Effector memory CD4-positive, alpha-beta T cell (primary cell): Measurements from ENCODE around the gene TAMM41.
"Not testable (repeated sequence)": the region's sequence is repeated elsewhere in the genome, so short reads cannot be mapped to it uniquely, and the experiment has no call there.

Experiments used
- DNase-seq, 3 donors: peaks; one replicate each; pipeline ENCODE4 v3.0.0-alpha.2; 2020
- H3K27ac ChIP-seq: 2 replicates; pipeline ENCODE4 v1.7.0; 2013; ENCODE audit warnings: mild to moderate bottlenecking, low read length, moderate library complexity; ENCODE audit not compliant: insufficient read depth, poor library complexity, severe bottlenecking
- H3K27me3 ChIP-seq: replicated peaks from 2 replicates; pipeline ENCODE4 v1.7.0; 2013; ENCODE audit warnings: mild to moderate bottlenecking, low read length; ENCODE audit not compliant: insufficient read depth, control insufficient read depth, poor library complexity, severe bottlenecking
- H3K36me3 ChIP-seq: 2 replicates; pipeline ENCODE4 v1.7.0; 2013; ENCODE audit warnings: mild to moderate bottlenecking, low read length, moderate library complexity; ENCODE audit not compliant: control insufficient read depth, insufficient read depth
- H3K4me1 ChIP-seq: 2 replicates; pipeline ENCODE4 v1.7.0; 2013; ENCODE audit warnings: low read length, mild to moderate bottlenecking; ENCODE audit not compliant: control insufficient read depth, insufficient read depth, poor library complexity, severe bottlenecking
- H3K4me3 ChIP-seq: 2 replicates; pipeline ENCODE4 v1.7.0; 2013; ENCODE audit warnings: low read length, low read depth, mild to moderate bottlenecking; ENCODE audit not compliant: insufficient read depth, poor library complexity, severe bottlenecking
- H3K9me3 ChIP-seq: 2 replicates; pipeline ENCODE4 v1.7.0; 2013; ENCODE audit warnings: mild to moderate bottlenecking, low read length, moderate library complexity; ENCODE audit not compliant: control insufficient read depth

Gene TAMM41

DNA sequence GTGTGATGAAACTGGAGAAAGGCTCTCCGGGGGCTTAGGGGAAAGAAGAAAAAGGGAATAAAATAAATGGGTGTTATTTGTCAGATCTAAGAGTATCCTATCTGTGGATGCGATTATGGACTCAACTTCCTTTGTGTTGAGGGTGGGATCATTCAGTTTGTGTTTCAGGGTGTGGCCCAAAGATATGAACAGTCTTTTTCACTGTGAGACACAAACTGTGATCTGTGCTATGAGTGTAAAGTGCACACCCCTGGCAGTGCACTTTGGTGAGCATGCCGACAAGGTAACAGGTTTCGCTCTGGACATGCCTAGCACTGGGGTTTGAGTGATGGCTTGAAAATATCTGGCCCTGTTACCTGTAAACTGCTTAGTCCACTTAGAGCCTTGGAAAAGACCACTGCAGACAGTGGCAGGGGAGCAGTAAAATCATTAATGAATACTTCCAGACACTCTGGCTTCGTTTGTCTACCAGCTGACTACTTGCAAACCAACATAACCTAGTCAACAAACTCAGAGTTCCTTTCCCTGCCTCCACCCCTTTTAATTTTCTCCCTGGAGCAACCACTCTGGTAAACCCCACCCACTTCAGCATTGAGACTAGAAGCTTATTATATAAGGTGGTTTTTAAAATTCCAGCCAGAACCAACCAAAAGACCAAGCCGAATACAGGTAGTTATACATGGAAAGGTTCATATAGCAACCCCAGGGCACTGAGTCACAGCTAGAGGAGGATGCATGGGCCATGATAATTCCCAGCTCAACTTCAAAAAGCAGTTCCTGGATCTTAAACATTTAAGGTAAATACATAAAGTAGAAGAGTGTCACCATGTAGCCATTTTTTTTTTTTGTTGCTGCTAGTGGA is 55.1 kb downstream of the TAMM41 start:
- peaks cover 64% of the 10 kb centered on the region for H3K36me3 ChIP-seq
- no peak for DNase-seq
- no peaks in the 10 kb centered on the region for H3K9me3 ChIP-seq
- H3K27me3 ChIP-seq: no peaks in the 10 kb centered on the region
- no peak overlapping the region for H3K4me3 ChIP-seq
- no peak overlapping the region for H3K27ac ChIP-seq
- no peaks in the 10 kb centered on the region for H3K4me1 ChIP-seq

DNA sequence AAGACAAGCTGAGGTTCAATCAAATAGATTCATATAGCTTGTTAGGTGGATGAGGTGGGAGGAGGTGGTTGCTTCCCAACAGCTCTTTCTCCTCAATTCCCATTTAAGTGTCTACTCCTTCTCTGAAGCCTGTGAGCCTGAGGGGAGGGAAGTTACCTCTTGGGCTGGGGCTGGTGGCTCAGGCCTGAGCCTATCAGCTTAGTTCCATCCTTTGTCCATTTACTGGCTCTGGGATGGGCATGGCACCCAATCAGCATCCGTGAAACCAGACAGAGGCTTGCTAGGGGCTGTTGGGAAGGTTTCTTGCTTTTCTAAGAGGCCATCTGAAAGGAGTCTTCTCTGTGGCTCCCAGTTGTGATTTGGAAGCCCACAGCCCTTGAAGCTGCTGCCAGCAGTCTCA is 57.3 kb downstream of the TAMM41 start:
- Histone ChIP-seq H3K9me3 (no peaks in the 10 kb centered on the region), H3K4me1 (peaks cover 6% of the 10 kb centered on the region), H3K36me3 (peaks cover 48% of the 10 kb centered on the region), H3K27me3 (no peaks in the 10 kb centered on the region), H3K27ac (no peak overlapping the region), H3K4me3 (no peak overlapping the region)
- no peak for DNase-seq

DNA sequence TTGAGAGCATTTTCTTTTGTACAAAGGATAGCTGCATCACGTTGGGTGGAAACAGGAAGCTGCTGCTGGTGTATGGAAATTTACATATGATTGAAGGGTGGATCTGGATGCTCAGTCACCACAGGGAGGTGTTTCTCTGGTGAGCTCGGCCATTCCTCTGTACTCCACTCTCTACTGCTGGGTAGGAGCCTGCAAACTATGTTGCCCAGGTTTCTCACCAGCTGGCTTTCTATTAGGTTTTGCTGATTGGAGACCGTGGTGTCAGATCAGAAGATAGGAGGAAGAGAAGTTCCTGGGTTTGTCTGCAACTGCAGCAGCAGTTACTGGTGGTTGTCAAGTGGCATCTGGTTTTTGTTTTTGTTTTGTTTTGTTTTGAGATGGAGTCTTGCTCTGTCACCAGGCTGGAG is 61.7 kb downstream of the TAMM41 start:
- Histone ChIP-seq H3K27me3 (no peaks in the 10 kb centered on the region), H3K4me1 (peaks cover 6% of the 10 kb centered on the region), H3K4me3 (no peak overlapping the region), H3K36me3 (peaks cover 28% of the 10 kb centered on the region), H3K9me3 (no peaks in the 10 kb centered on the region), H3K27ac (no peak overlapping the region)
- DNase-seq: peak in 1 of 3 donors; percentile 2

DNA sequence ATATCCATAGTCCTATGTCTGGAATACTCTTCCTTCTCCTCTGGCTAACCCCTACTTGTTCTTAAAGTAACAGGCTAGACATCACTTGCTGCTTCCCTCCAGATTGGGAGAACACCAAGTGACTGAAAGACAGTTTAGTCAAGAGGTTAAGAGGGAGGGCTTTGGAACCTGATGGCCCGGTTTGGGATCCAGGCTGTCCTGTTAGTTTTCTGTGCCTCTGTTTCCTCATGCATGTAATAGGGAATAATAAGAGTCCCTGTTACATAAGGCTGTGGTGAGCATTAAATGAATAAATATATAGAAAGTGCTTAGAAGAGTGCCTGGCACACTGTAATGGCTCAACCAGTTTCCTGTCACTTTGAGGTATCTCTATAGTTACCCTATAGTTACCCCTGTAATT is 66.3 kb downstream of the TAMM41 start:
- H3K9me3 ChIP-seq: no peaks in the 10 kb centered on the region
- no peaks in the 10 kb centered on the region for H3K27me3 ChIP-seq
- H3K4me3 ChIP-seq: no peak overlapping the region

DNA sequence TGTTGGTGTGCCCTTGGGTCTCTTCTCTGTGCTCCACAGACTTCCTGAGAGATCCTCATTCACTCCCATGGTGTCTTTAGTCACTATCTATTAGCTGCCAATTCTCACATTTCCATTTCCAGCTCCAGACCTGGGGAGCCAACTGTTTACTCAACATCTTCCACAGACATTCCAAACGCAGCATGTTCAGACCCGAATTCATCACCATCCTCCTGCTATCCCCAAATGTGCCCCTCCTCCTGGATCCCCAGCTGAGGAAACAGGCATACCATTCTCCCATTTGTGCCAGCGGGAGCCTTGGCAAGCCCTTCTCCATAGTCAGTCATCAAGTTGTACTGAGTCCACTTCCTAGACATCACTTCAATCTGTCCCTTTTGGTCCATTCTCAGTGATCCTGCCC is 67.1 kb downstream of the TAMM41 start:
- no peak for DNase-seq
- no peaks in the 10 kb centered on the region for H3K27me3 ChIP-seq

More for the DNA sequence above, 66.3 kb downstream of the TAMM41 start:
- no peak for DNase-seq
- Histone ChIP-seq H3K27ac (no peak overlapping the region), H3K36me3 (no peaks in the 10 kb centered on the region), H3K4me1 (no peaks in the 10 kb centered on the region)

DNA sequence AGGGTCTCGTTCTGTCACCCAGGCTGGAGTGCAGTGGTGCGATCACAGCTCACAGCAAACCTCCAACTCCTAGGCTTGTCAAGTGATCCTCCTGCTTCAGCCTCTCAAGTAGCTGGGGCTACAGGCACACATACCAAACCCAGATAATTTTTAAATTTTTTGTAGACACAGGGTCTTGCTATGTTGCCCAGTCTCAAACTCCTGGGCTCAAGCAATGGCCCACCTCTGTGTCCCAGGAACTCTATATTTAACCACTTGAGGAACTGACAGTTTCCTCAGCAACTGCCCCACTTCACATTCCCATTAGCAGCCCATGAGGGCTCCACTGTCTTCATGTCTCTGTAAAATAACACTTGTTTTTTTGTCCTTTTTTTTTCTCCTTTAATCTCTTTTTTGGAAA is 68.4 kb downstream of the TAMM41 start:
- Histone ChIP-seq H3K4me3 (no peak overlapping the region), H3K9me3 (no peaks in the 10 kb centered on the region), H3K4me1 (no peaks in the 10 kb centered on the region), H3K27ac (no peak overlapping the region), H3K36me3 (no peaks in the 10 kb centered on the region), H3K27me3 (no peaks in the 10 kb centered on the region)
- DNase-seq: no peak

More for the DNA sequence above, 67.1 kb downstream of the TAMM41 start:
- H3K4me3 ChIP-seq: no peak overlapping the region
- no peaks in the 10 kb centered on the region for H3K36me3 ChIP-seq
- H3K4me1 ChIP-seq: no peaks in the 10 kb centered on the region
- no peaks in the 10 kb centered on the region for H3K9me3 ChIP-seq
- H3K27ac ChIP-seq: no peak overlapping the region

DNA sequence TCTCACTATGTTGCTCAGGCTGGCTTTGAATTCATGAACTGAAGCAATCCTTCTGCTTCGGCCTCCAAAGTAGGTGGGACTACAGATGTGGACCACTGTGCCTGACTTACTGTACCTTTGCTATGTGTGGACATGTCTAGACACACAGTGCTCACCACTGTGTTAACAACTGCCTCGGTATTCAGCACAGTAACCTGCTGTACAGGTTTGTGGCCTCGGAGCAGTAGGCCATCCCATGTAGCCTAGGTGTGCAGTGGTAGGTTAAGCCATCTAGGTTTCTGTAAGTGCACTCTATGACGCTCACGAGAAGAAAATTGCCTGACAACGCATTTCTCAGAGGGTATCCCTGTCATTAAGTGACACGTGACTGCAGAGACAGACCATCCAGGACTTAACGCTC is 70.3 kb downstream of the TAMM41 start:
- no peak for DNase-seq
- Histone ChIP-seq H3K27me3 (no peaks in the 10 kb centered on the region), H3K4me1 (no peaks in the 10 kb centered on the region), H3K27ac (no peak overlapping the region), H3K36me3 (no peaks in the 10 kb centered on the region), H3K4me3 (no peak overlapping the region), H3K9me3 (no peaks in the 10 kb centered on the region)

DNA sequence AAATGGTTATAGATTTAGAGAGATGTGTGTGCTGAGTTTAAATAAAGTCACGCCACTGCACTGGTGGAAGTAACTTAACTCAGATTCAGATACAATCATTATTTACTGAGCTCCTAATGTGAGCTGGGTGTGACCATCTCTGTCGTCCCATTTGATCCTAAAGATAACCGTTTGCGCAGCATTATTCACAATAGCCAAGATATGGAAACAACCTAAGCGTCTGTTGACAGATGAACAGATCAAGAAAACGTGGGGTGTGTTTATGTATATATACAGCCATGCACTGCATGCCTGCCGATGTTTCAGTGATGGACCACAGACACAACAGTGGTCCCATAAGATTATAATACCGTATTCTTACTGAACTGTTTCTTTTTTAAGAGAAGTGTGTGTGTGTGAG is 71.2 kb downstream of the TAMM41 start:
- no peaks in the 10 kb centered on the region for H3K27me3 ChIP-seq
- no peak overlapping the region for H3K27ac ChIP-seq
- H3K36me3 ChIP-seq: no peaks in the 10 kb centered on the region
- no peak overlapping the region for H3K4me3 ChIP-seq
- no peak for DNase-seq
- H3K9me3 ChIP-seq: no peaks in the 10 kb centered on the region
- H3K4me1 ChIP-seq: no peaks in the 10 kb centered on the region

DNA sequence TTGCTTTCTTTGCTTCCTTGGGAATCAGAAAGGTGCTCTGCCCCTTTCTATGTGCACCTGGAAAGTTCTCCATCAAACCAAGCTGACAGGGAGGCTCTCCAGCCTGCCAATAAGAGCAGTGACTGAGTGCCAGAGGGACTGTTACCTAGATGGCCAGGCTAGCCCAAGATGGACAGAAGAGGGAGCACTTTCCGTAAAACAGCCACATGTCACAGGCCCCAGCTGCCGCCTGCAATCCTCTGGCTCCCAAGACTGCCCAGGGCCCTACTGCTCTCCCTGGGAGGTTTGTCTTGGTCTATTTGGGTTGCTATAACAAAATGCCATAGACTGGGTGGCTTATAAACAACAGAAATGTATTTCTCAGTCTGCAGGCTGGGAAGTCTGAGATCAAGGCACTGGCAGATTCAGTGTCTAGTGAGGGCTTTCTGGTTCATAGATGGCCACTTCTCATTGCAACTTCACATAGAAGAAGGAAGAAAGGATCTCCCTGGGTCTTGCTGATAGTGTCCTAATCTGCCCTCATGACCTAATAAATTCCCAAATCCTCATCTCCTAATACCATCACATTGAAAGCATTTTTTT is 72.3 kb downstream of the TAMM41 start:
- Histone ChIP-seq H3K27ac (no peak overlapping the region), H3K4me1 (peaks cover 5% of the 10 kb centered on the region), H3K4me3 (no peak overlapping the region), H3K9me3 (no peaks in the 10 kb centered on the region), H3K36me3 (no peaks in the 10 kb centered on the region), H3K27me3 (no peaks in the 10 kb centered on the region)
- DNase-seq: no peak

DNA sequence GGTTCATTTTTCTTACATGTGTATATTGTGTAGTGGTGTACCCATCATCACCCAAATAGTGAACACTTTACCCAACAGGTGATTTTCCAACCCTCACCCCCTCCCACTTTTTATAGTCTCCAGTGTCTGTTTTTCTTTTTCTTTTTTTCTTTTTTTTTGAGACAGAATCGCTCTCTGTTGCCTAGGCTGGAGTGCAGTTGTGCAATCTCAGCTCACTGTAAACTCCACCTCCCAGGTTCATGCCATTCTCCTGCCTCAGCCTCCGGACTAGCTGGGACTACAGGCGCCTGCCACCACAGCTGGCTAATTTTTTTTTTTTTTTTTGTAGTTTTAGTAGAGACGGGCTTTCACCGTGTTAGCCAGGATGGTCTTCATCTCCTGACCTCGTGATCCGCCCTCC is 74.8 kb downstream of the TAMM41 start:
- DNase-seq, H3K27me3 ChIP-seq, H3K27ac ChIP-seq, H3K4me3 ChIP-seq, H3K9me3 ChIP-seq, H3K36me3 ChIP-seq, H3K4me1 ChIP-seq: not testable (repeated sequence)
